ENCODE data around the gene SLCO3A1.

The SLCO3A1 gene

DNA sequence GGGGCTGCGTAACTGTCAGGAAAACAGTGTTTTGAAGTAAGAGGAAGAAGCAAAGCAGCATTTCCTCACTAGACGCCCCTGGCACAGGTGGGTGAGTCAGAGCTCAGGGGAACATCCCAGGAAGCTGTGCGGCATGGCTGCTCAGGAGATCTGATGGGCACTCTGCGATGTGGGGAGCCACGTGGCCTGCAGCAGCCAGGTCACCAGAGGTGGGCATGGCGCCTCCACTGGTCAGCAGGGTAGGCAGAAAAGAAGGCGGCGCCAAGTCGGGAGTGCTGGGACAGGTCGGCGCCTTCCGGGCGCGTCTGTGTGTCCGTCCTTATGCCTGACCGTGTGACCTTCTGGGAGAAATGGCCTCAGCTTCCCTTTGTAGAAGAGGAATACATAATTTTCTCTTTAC is 290.3 kb downstream of the SLCO3A1 start:
- no peak for DNase-seq

- no peak for DNase-seq
Observed at GRCh38 chr15:92146511-92147150, 293.1 kb downstream of the SLCO3A1 start.

- no peak for DNase-seq
Observed at GRCh38 chr15:92149029-92149428, 295.5 kb downstream of the SLCO3A1 start.

DNA sequence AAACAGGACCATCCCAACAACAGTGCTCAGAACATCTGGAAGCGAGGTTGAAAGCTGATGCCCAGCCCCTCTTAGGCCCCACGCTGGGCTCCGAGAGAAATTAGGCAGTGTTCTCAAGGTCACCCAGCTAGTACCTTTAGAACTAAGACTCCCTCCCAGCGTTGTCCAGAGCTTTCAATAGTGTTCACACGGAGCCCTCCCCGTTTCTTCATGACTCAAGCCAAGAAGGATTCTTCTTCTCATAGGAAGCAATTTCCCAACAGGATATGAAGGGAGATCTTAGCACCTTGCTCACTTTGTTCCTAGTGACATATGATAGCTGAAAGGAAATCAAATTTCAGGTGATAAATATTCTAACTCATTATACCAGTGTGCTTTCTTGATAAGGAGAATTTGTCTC is 296.0 kb downstream of the SLCO3A1 start:
- DNase-seq, result no peak

- no peak for DNase-seq
Observed at GRCh38 chr15:92151168-92151567, 297.7 kb downstream of the SLCO3A1 start.

DNA sequence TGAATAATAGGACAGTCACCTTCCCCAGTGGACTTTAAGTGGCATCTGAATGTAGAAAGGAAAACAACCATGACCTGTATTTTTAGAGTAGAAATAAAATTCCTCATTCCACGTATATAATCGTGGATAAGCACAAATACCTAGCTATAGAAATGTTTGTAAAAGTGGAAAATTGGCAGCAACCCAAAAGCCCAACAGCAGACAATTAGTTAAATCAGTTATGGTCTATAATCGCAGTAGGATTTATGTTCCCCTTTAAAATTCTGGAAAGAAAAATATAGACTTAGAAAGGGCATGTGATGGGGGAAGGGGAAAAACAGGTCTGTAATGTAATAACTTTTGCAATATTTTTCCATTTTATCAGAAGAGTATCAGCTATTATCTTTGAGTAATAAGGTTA is 298.2 kb downstream of the SLCO3A1 start:
- no peak for DNase-seq

DNA sequence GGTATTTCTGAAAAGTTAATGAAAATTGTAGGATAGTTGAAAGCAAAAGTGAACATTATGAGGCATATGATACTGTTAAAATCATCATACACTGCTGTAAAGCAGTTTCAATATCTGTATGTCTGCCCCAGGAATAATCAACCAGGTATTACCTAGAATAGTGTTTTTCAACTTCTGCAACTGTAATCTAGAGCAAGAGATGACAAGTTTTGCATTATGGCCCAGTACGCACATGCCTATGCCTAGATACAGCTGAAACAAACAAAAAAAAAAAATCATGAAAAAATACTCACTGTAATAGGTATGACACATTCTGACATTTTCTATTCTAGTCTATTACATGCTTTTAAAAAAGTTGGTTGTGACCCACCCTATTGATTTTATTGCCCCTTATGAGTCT is 299.5 kb downstream of the SLCO3A1 start:
- DNase-seq, result no peak

- no peak for DNase-seq
Observed at GRCh38 chr15:92153620-92154019, 300.1 kb downstream of the SLCO3A1 start.

DNA sequence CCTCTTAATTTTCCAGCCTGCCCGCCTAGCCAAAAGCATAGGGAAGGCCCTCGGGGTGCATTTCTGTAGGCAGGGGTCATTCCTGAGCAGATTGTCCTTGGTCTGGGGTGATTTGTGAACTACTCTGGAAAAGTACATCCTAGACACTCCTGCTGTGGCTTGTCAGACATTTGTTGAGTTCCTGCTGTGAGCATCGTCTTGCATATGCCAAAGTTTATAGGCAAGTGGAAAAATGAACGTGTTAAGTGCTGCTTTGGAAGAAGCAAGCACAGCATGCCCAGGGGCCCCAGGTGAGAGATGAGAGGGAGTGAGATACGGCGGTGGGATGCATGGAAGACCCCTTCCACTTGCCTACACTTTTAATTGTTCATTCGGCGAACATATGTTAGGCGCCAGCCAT is 302.4 kb downstream of the SLCO3A1 start:
- no peak for DNase-seq

- no peak for DNase-seq
Observed at GRCh38 chr15:92157666-92158298, 304.3 kb downstream of the SLCO3A1 start.

DNA sequence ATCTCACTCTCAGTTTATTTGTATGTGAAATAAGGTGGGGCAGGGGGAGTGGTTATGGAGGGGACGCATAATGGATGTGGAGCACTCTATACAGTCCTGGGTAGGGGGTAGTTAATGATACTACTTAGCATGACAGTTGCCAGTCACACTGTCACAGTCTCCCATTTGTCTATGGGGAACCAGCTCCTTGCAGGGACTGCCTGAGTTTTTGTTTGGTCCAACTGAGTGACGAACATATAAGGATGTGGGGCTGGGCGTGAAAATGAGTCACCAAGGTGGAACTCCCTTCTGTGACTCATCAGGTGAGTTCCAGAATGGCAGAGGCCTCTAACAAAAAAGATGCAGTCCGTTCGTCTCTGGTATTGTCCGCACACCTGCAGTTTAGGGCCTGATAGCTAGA is 304.9 kb downstream of the SLCO3A1 start:
- DNase-seq, result no peak

- DNase-seq, result no peak
Observed at GRCh38 chr15:92159481-92159880, 306.0 kb downstream of the SLCO3A1 start.

DNA sequence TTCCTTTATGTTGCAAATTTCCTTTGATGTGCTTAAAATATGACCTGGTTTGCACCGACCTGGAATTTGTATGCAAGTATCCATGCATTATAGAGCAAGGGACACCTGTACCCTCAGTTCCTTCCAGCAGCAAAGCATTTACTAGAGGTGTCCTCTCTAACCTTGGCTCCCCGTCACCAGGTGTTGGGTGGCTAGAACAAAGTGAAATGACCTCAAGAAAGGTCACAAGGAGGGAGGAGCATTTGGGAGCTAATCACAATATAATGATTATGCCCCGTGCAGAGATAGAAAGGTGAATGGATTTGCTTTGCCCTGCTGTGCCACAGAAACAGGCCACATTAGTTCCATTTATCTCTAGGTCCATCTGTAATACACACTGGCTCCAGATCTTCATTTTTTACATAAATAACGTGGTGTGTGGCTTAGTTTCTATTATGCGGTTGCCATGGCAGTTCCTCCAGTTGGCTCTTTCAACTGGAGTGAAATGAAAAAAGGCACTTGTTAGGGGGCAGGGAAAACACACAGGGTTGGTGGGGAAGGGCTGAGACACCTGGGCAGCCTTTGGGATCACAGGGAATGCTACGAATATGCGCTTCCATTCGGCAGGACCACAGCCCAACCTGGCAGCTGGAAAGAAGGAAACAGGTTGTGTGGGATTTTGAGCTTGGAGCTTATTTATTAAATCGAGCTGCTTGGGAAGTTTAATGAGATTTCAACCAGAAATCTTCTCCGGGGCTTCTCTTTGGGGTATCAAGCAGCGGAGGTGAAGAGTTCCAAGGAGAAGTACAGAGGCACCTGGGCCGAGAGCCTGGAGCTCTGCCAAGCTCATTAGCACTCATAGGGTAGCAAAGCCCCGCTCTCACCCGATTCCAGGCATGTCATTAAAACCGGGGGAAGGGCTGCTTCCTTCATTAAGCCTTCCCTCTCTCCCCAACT is 306.7 kb downstream of the SLCO3A1 start:
- no peak for DNase-seq

GRCh38 chr15:92161039-92161670 is 307.6 kb downstream of the SLCO3A1 start:
- no peak for DNase-seq

DNA sequence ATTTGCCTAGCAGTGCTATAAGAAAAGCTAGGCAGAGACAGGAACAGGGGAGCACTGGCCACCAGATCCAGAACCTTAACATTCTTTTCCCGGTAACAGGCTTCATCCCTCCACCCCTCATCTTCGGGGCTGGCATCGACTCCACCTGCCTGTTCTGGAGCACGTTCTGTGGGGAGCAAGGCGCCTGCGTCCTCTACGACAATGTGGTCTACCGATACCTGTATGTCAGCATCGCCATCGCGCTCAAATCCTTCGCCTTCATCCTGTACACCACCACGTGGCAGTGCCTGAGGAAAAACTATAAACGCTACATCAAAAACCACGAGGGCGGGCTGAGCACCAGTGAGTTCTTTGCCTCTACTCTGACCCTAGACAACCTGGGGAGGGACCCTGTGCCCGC is 309.1 kb downstream of the SLCO3A1 start:
- DNase-seq, result no peak

DNA sequence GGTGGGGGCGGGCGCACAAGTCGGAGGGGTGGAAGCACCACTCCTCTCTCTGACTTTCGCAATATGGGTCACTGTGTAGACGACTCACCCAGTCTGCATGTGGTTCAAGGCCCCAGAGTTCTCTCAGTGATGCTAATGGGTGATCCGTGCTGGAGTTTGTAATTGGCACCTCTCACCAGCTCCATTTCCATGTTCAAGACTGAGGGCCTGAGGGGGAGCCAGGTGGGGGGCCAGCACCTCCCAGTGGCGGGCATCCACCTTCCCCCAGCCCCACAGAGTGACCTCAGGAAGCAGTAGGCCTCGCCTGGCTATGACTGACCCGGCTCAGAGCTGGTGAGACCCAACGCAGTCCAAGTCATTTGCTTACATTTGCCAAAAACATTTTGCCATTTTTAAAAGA is 310.1 kb downstream of the SLCO3A1 start:
- DNase-seq, result no peak

DNA sequence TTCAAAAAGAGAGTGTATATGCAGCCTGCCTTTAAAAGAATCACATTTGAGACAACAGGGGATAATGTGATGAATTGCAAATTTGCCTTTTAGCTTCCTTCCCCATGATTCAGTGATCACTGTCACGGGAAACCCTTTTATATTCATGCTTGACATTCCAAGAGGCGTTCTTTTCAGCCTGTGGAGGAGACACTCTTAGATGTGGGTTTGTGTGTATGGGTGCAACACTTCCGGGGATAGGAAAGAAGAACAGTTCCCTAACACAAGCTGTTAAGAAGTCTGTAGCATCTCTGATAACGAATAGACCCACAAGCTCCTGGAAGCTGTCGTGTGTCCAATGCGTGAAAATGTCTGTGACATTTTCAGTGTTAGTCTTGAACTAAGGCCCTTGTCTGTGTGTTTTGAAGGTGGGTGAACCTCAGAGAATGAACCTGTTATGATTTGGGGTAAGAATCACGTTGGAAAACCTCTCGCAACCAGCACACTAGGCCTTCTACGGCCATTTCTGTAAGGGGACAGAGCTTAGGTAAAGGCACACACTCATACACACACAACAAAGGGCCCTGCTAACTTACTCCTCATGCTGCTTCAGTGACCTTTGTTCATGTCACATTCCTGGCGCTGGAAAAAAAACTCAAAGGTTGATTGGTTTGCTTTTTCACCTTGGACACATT is 311.0 kb downstream of the SLCO3A1 start:
- DNase-seq, result no peak

DNA sequence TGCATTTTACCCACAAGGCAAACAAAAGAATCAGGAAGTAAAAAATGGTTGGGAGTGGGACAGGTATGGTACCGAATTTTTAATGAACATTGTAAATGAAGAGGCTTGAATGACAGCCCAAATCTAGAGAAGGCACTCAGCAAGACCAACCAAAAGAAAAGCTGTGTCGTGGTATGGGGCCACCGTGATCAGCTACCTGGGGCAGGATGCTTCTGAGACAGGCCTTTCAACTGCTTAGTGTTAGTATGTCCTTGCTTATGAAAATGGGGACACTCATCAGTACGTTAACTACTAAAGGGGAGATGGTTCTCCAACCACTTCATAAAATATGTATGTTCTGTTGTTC is 311.5 kb downstream of the SLCO3A1 start:
- DNase-seq, result no peak

DNA sequence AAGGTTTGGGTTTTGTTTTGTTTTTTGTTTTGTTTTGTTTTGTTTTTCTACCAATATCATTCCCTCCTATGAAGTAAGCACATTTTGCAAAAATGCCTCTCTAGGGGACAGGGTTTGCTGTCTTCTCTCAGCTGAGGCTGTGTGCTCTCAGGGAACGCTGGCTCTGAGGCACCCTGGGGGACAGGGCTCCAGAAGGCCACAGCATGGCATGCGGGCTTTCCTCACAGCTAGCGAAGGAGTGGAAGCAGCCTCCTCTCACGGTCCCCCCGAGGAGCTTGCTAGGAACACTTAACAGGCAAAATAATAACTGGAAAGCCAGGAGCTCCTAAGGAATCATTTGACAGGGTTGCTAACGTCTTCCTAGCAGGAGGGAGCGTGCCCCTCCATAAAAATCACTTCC is 312.5 kb downstream of the SLCO3A1 start:
- DNase-seq, result no peak

GRCh38 chr15:92166751-92167405 is 313.4 kb downstream of the SLCO3A1 start:
- DNase-seq, result no peak

DNA sequence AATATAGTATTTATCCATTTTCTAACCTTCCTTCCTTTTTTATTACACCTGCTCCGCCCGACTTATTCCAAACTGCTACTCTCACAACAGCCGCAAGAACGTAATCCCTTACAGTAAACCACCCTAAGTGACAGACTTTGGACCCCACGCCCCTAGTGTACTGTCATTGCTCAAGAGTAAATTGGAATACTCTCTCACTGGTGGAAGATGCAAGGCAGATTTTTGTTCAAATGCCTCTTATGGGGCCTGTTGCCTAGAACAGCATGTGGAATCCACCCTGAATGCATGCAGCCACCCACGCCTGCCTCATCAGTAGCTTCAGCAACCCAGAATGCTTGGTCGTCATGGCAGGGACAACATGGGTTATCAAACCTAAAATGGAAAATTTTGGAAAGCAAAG is 313.9 kb downstream of the SLCO3A1 start:
- DNase-seq, result no peak

GRCh38 chr15:92168066-92168683 is 314.7 kb downstream of the SLCO3A1 start:
- no peak for DNase-seq

Measured in hippocampal formation (tissue), 2 donors.